ENCODE data around the gene NT5C3A. TPM values are rescaled to one million over a fixed set of nuclear protein-coding genes. Genes with fewer than 3 reads are reported as not detected.
"Not testable (repeated sequence)": the region's sequence is repeated elsewhere in the genome, so short reads cannot be mapped to it uniquely, and the experiment has no call there.

The NT5C3A gene
- total RNA-seq, 1 experiment from 2014 or later, result 35.0 TPM

GRCh38 chr7:32967268-32967582 is 95.4 kb downstream of the NT5C3A start:
- H3K27me3 ChIP-seq (ENCODE audit: low read length); H3K27ac ChIP-seq (ENCODE audit: low read length); H3K4me1 ChIP-seq (ENCODE audit: insufficient read depth, low read length); H3K9me3 ChIP-seq (ENCODE audit: low read length); ATAC-seq; H2AFZ ChIP-seq (ENCODE audit: low read length); H3K4me3 ChIP-seq (ENCODE audit: low read length); H3K36me3 ChIP-seq (ENCODE audit: low read depth, low read length); DNase-seq; H3K79me2 ChIP-seq (ENCODE audit: low read length); POLR2A ChIA-PET (ENCODE audit: unreplicated experiment); H3F3A ChIP-seq (ENCODE audit: low read length, unreplicated experiment); BruUV-seq (replicated peaks); H3K9me2 ChIP-seq (replicated peaks; ENCODE audit: low read length); CTCF ChIA-PET; H4K20me1 ChIP-seq (ENCODE audit: low read length); intact Hi-C loops (cut with micrococcal nuclease); H3K9ac ChIP-seq (ENCODE audit: low read length); H3K4me2 ChIP-seq (ENCODE audit: low read length): not testable (repeated sequence)

- ATAC-seq; H3K4me3 ChIP-seq (ENCODE audit: low read length); POLR2A ChIA-PET (ENCODE audit: unreplicated experiment): not testable (repeated sequence)
Observed at GRCh38 chr7:32966489-32967267, 95.9 kb downstream of the NT5C3A start.

GRCh38 chr7:32964461-32965159 is 98.0 kb downstream of the NT5C3A start:
- peak; percentile 97 for ATAC-seq
- peak; percentile 38; the same call in 1 of the 2 replicates for TF ChIP-seq CTCF (conservative IDR thresholded peaks at IDR 0.05; ENCODE audit: low read depth, low read length)
- H3K4me2 ChIP-seq (ENCODE audit: low read length); H3K27me3 ChIP-seq (ENCODE audit: low read length); H3K9me3 ChIP-seq (ENCODE audit: low read length); H2AFZ ChIP-seq (ENCODE audit: low read length); CTCF ChIA-PET; H3K27ac ChIP-seq (ENCODE audit: low read length); H3K9me2 ChIP-seq (replicated peaks; ENCODE audit: low read length); BruUV-seq (replicated peaks); POLR2A ChIA-PET (ENCODE audit: unreplicated experiment); H4K20me1 ChIP-seq (ENCODE audit: low read length); H3K9ac ChIP-seq (ENCODE audit: low read length); H3K79me2 ChIP-seq (ENCODE audit: low read length); H3K4me1 ChIP-seq (ENCODE audit: insufficient read depth, low read length); H3K36me3 ChIP-seq (ENCODE audit: low read depth, low read length); H3F3A ChIP-seq (ENCODE audit: low read length, unreplicated experiment); H3K4me3 ChIP-seq (ENCODE audit: low read length): not testable (repeated sequence)
- intact Hi-C loops (cut with micrococcal nuclease), result loop anchor here (2.0 kb wide), 1 partner anchor 86 kb away; no protein-coding TSS in a partner anchor
- DNase-seq, result peak; percentile 6

More at GRCh38 chr7:32966489-32967267, 95.9 kb downstream of the NT5C3A start:
- H2AFZ ChIP-seq (ENCODE audit: low read length); H3K27me3 ChIP-seq (ENCODE audit: low read length); CTCF ChIA-PET; H3K9ac ChIP-seq (ENCODE audit: low read length); H3K27ac ChIP-seq (ENCODE audit: low read length); H3K9me3 ChIP-seq (ENCODE audit: low read length); DNase-seq; H3K36me3 ChIP-seq (ENCODE audit: low read depth, low read length); H3K4me1 ChIP-seq (ENCODE audit: insufficient read depth, low read length); H4K20me1 ChIP-seq (ENCODE audit: low read length); H3K79me2 ChIP-seq (ENCODE audit: low read length); H3K9me2 ChIP-seq (replicated peaks; ENCODE audit: low read length); H3K4me2 ChIP-seq (ENCODE audit: low read length); H3F3A ChIP-seq (ENCODE audit: low read length, unreplicated experiment); intact Hi-C loops (cut with micrococcal nuclease); BruUV-seq (replicated peaks): not testable (repeated sequence)

Other genes starting within 250 kb of the NT5C3A start
- gene KBTBD2, start 171.0 kb downstream of the NT5C3A start, total RNA-seq (2014; rRNA removed), result 16.3 and 17.9 TPM in 2 replicates
- 62.3 and 63.4 TPM in 2 replicates for gene FKBP9, start 105.3 kb downstream of the NT5C3A start, total RNA-seq (2014; rRNA removed)
- 24.6 and 33.9 TPM in 2 replicates for gene RP9, start 46.6 kb upstream of the NT5C3A start, total RNA-seq (2014; rRNA removed)
- gene BBS9, start 66.8 kb upstream of the NT5C3A start, total RNA-seq (2014; rRNA removed), result 5.7 and 13.0 TPM in 2 replicates